GM10266 (cell line): ENCODE results near the gene ADGRB3.

Source experiments
- DNase-seq: peaks from one replicate; pipeline ENCODE4 v3.0.0; 2012; ENCODE audit errors: extremely low spot score
- CTCF ChIP-seq: IDR thresholded peaks from 2 replicates; pipeline ENCODE4 v1.5.1; 2012; ENCODE audit warnings: mild to moderate bottlenecking, low read depth; ENCODE audit not compliant: control insufficient read depth, insufficient read depth; ENCODE audit errors: missing control alignments

Gene ADGRB3

GRCh38 chr6:69261010-69261409 is 625.9 kb downstream of the ADGRB3 start:
- no peak for TF ChIP-seq CTCF
- DNase-seq, result no peak

DNA sequence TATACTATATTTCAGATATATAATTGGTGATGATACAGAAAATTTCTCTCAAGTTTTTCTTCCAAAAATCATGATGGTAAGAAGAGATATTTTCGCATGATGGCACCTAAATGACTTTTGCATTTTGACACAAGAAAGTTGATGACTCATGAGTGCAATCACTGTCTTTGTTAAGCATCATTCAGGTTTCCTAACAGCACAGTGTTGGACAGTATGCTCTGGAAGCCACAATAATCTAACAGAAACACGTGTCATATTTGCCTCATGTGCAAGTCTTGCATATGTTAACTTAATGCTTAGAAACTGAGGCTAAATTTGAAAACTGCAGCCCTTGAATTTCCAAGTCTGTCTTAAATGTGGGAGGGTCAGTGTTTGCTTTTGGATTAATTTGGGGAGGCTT is 628.2 kb downstream of the ADGRB3 start:
- TF ChIP-seq CTCF, result no peak
- DNase-seq, result no peak

GRCh38 chr6:69265090-69265489 is 630.0 kb downstream of the ADGRB3 start:
- no peak for DNase-seq
- TF ChIP-seq CTCF, result no peak

DNA sequence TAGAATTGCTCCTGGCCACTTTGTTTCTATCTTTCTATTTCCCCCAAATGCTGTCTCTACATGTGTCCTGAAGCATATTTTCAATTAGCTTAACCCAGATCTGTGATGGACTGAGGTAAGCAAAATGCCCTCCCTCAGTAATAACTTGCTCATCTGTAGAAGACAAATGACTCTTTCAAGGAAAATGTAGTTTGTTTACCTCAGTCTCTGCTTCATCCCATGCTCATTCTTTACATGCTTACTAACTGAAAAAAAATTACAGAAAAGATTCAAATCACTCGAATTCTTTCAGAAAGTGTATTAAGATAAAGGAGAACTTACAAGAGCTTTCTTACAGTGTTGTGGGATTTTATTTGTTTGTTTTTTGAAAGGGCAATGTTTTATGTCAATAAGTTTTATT is 630.6 kb downstream of the ADGRB3 start:
- TF ChIP-seq CTCF, result no peak
- no peak for DNase-seq

- TF ChIP-seq CTCF, result no peak
- DNase-seq, result no peak
Measured at GRCh38 chr6:69276204-69276603, 641.1 kb downstream of the ADGRB3 start.

DNA sequence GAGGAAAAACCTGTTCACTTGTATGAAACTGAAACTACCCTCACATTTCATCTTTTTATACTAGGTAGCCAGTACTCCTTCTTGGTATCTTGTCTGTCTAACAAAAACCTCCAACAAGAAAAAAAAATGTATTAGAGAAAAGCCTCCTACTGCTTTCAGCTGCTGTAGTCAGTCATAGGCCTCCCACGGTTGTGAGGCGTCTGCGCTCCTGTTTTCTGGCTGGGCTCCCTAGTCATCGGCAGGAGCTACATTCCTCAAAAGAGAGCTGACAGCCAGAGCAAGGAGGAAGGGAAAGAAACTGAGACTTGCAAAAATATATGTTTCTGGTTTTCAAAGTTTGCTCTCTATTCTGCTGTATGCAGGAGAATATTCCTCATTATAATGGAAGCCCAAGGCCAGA is 644.7 kb downstream of the ADGRB3 start:
- DNase-seq, result no peak
- no peak for TF ChIP-seq CTCF

DNA sequence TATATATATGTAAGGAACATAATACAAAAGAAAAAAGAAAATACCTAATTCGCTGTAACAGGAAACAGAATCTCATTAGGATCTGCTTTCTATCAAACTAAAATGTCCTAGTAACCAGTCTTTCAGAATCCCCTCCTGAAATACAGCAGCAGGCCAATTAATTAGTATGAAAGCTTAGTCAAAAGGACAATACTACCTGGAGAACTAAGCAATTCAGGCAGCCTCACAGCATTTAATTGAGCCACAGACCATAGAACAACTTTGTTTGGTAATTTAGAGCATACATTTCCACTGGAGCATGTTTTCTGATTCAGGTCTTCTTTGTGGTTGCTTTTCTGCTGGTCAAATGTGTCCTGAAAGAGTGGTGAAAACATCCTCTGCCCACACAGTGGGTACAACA is 645.8 kb downstream of the ADGRB3 start:
- no peak for TF ChIP-seq CTCF

More for the DNA sequence above, 645.8 kb downstream of the ADGRB3 start:
- DNase-seq, result no peak
